WTC11 (cell line): ENCODE measurements around the gene NLRP1. TPM values are rescaled to one million over a fixed set of nuclear protein-coding genes. Genes with fewer than 3 reads are reported as not detected.

Experiments
- ATAC-seq: fragments of 200-7000 bp; cut with Tn5 transposase; 2 replicates; pipeline ENCODE4 v1.10.0; 2021; ENCODE audit warnings: mild to moderate bottlenecking, moderate library complexity
- CTCF ChIA-PET: fragments of 300-600 bp; sonication (Branson Sonifier 250); formaldehyde crosslinking; loops from one replicate; lab custom pipeline; 2021; ENCODE audit warnings: antibody characterized with exemption; lab: Charles Lee
- POLR2A ChIA-PET: fragments of 350-600 bp; sonication (Branson Sonifier 250); formaldehyde crosslinking; loops from one replicate; lab custom pipeline; 2021; ENCODE audit warnings: antibody characterized with exemption; lab: Charles Lee
- DNase-seq: peaks from one replicate; pipeline ENCODE4 v3.0.0; 2021; ENCODE audit warnings: low spot score
- H3K27ac Mint-ChIP-seq: 2 replicates; pipeline ENCODE4 v1.8.0; 2021; ENCODE audit warnings: mixed read lengths
- H3K27me3 Mint-ChIP-seq: 2 replicates; pipeline ENCODE4 v1.8.0; 2021; ENCODE audit warnings: low read depth, mild to moderate bottlenecking, moderate library complexity, mixed read lengths
- H3K36me3 Mint-ChIP-seq: 2 replicates; pipeline ENCODE4 v1.8.0; 2021; ENCODE audit warnings: mixed read lengths
- H3K4me1 Mint-ChIP-seq: 2 replicates; pipeline ENCODE4 v1.8.0; 2022; ENCODE audit warnings: mixed read lengths
- H3K4me3 Mint-ChIP-seq: 2 replicates; pipeline ENCODE4 v1.8.0; 2021; ENCODE audit warnings: mild to moderate bottlenecking, moderate library complexity, mixed read lengths
- H3K9me3 Mint-ChIP-seq: 2 replicates; pipeline ENCODE4 v1.8.0; 2021; ENCODE audit warnings: mixed read lengths
- CBFB ChIP-seq: sonication (generic); formaldehyde crosslinking; IDR thresholded peaks from 2 replicates; pipeline ENCODE4 v1.8.1; 2022; ENCODE audit warnings: mild to moderate bottlenecking, low read depth, missing genetic modification reagents
- EMX1 ChIP-seq: fragments of 250-450 bp; sonication (Bioruptor Pico); IDR thresholded peaks from 2 replicates; pipeline ENCODE4 v1.8.0; 2021; ENCODE audit warnings: mild to moderate bottlenecking
- FOXK1 ChIP-seq: sonication (generic); formaldehyde crosslinking; IDR thresholded peaks from 2 replicates; pipeline ENCODE4 v1.8.0; 2022; ENCODE audit warnings: mild to moderate bottlenecking, moderate library complexity, missing genetic modification reagents
- GTF2I ChIP-seq: fragments of 250-450 bp; sonication (Bioruptor Pico); conservative IDR thresholded peaks from 2 replicates; pipeline ENCODE4 v1.4.0; 2021; ENCODE audit warnings: mild to moderate bottlenecking
- HMGA2 ChIP-seq: fragments of 250-450 bp; sonication (Bioruptor Pico); IDR thresholded peaks from 2 replicates; pipeline ENCODE4 v1.4.0; 2021; ENCODE audit warnings: mild to moderate bottlenecking, moderate library complexity
- IRF2 ChIP-seq: sonication (generic); formaldehyde crosslinking; IDR thresholded peaks from 2 replicates; pipeline ENCODE4 v1.8.0; 2022; ENCODE audit warnings: low read depth, missing genetic modification reagents, borderline replicate concordance
- NFATC4 ChIP-seq: fragments of 250-450 bp; sonication (Bioruptor Pico); IDR thresholded peaks from 2 replicates; pipeline ENCODE4 v1.9.0; 2021; ENCODE audit warnings: mild to moderate bottlenecking
- NFE2L1 ChIP-seq: sonication (generic); formaldehyde crosslinking; IDR thresholded peaks from 2 replicates; pipeline ENCODE4 v1.8.1; 2023; ENCODE audit warnings: missing genetic modification reagents
- NR2C2 ChIP-seq: sonication (generic); formaldehyde crosslinking; IDR thresholded peaks from 2 replicates; pipeline ENCODE4 v1.8.0; 2022; ENCODE audit warnings: mild to moderate bottlenecking, missing genetic modification reagents
- PRRX2 ChIP-seq: fragments of 250-450 bp; sonication (Bioruptor Pico); IDR thresholded peaks from 2 replicates; pipeline ENCODE4 v1.8.0; 2021; ENCODE audit warnings: mild to moderate bottlenecking
- SP1 ChIP-seq: sonication (generic); formaldehyde crosslinking; conservative IDR thresholded peaks from 2 replicates; pipeline ENCODE4 v1.8.1; 2022; ENCODE audit warnings: missing genetic modification reagents
- TCF7 ChIP-seq: sonication (generic); formaldehyde crosslinking; IDR thresholded peaks from 2 replicates; pipeline ENCODE4 v1.8.0; 2022; ENCODE audit warnings: mild to moderate bottlenecking, low read depth, missing genetic modification reagents, moderate library complexity
- ZNF138 ChIP-seq: sonication (generic); formaldehyde crosslinking; conservative IDR thresholded peaks from 2 replicates; pipeline ENCODE4 v1.8.1; 2022; ENCODE audit warnings: mild to moderate bottlenecking, moderate library complexity, missing genetic modification reagents
- ZNF416 ChIP-seq: fragments of 250-450 bp; sonication (Bioruptor Pico); IDR thresholded peaks from 2 replicates; pipeline ENCODE4 v1.9.0; 2021; ENCODE audit warnings: mild to moderate bottlenecking, inconsistent platforms
- total RNA-seq: library from RNA; stranded (reverse); gene quantifications from 3 replicates; pipeline ENCODE4 v1.2.3, GENCODE V29; 2021
- TF ChIP-seq, protein P1 (sequence below): sonication (generic); formaldehyde crosslinking; IDR thresholded peaks from 2 replicates; pipeline ENCODE4 v1.8.1; 2022; ENCODE audit warnings: low read depth, mild to moderate bottlenecking, moderate library complexity, missing genetic modification reagents, borderline replicate concordance
- TF ChIP-seq, protein P2 (sequence below): sonication (generic); formaldehyde crosslinking; IDR thresholded peaks from 2 replicates; pipeline ENCODE4 v1.8.0; 2022; ENCODE audit warnings: mild to moderate bottlenecking, missing genetic modification reagents
- TF ChIP-seq, protein P3 (sequence below): sonication (generic); formaldehyde crosslinking; IDR thresholded peaks from 2 replicates; pipeline ENCODE4 v1.8.1; 2023; ENCODE audit warnings: mild to moderate bottlenecking, missing genetic modification reagents
- TF ChIP-seq, protein P4 (sequence below): fragments of 250-450 bp; sonication (Bioruptor Pico); conservative IDR thresholded peaks from 2 replicates; pipeline ENCODE4 v1.9.0; 2021; ENCODE audit warnings: mild to moderate bottlenecking
- TF ChIP-seq, protein P5 (sequence below): fragments of 250-450 bp; sonication (Bioruptor Pico); IDR thresholded peaks from 2 replicates; pipeline ENCODE4 v1.9.0; 2021; ENCODE audit warnings: mild to moderate bottlenecking, borderline replicate concordance
- TF ChIP-seq, protein P6 (sequence below): fragments of 250-450 bp; sonication (Bioruptor Pico); IDR thresholded peaks from 2 replicates; pipeline ENCODE4 v1.9.0; 2021; ENCODE audit warnings: mild to moderate bottlenecking

Gene NLRP1
- total RNA-seq, 1 experiment from 2014 or later: 17.6 TPM

DNA sequence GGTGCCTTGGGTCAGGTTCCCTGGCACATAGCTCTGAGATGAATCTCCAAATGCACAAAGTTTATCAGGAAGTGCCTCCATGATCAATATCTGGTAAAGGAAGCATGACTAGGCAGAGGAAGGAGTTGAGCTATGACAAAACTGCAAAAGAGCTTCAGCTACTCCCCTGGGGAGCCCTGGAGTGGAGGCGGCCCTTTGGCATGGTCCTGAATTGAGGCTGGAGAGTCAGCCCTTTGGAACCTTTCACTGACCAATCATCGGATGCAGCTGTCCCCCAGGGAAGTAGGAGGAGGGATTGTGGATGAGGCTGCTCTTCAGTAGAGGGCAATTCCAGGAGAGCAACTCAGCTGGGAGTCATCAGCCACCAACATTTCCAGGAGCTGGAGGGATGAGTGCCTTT is 46.1 kb upstream of the NLRP1 start:
- Mint-ChIP-seq H3K27ac (no peak overlapping the region), H3K4me3 (no peak overlapping the region), H3K9me3 (no peaks in the 10 kb centered on the region), H3K4me1 (no peaks in the 10 kb centered on the region), H3K27me3 (no peaks in the 10 kb centered on the region; the same call in 1 of the 2 replicates), H3K36me3 (no peaks in the 10 kb centered on the region)
- ATAC-seq (no peak), DNase-seq (no peak)
- CTCF ChIA-PET: no interaction called here
- POLR2A ChIA-PET: no interaction called here
- TF ChIP-seq GTF2I: no peak

DNA sequence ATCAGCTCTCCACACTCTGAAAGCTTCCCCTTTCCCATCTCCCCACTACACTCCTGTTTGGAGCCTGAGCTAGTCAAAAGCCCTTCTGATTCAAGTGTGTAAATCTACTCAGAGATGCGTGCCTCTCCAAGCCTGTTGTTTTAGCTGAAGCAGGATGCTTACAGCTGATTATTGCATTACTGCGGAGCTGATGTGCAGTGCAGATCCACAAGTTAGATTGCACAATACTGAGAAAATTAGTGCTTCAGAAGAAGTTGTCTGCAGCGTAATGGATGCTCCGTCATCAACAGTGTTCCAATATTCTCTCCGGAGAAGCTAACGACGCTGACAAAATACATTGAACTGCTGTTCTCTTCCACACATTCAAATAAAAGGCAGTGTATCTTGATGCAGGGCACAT is 44.8 kb upstream of the NLRP1 start:
- no peaks in the 10 kb centered on the region; the same call in 1 of the 2 replicates for H3K27me3 Mint-ChIP-seq
- no peak for ATAC-seq
- POLR2A ChIA-PET: interaction anchor here (0.6 kb wide), 1 partner anchor 122 kb away, joined by 3 read pairs; no protein-coding TSS in a partner anchor
- H3K4me3 Mint-ChIP-seq: no peak overlapping the region
- TF ChIP-seq, protein P1, sequence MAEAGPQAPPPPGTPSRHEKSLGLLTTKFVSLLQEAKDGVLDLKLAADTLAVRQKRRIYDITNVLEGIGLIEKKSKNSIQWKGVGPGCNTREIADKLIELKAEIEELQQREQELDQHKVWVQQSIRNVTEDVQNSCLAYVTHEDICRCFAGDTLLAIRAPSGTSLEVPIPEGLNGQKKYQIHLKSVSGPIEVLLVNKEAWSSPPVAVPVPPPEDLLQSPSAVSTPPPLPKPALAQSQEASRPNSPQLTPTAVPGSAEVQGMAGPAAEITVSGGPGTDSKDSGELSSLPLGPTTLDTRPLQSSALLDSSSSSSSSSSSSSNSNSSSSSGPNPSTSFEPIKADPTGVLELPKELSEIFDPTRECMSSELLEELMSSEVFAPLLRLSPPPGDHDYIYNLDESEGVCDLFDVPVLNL (CRISPR knock-in tag): no peak
- TF ChIP-seq TCF7 (no peak), ZNF138 (CRISPR knock-in tag) (no peak)
- H3K4me1 Mint-ChIP-seq: no peaks in the 10 kb centered on the region
- CTCF ChIA-PET: no interaction called here
- DNase-seq: no peak
- no peaks in the 10 kb centered on the region for H3K9me3 Mint-ChIP-seq
- no peak overlapping the region for H3K27ac Mint-ChIP-seq
- H3K36me3 Mint-ChIP-seq: no peaks in the 10 kb centered on the region

DNA sequence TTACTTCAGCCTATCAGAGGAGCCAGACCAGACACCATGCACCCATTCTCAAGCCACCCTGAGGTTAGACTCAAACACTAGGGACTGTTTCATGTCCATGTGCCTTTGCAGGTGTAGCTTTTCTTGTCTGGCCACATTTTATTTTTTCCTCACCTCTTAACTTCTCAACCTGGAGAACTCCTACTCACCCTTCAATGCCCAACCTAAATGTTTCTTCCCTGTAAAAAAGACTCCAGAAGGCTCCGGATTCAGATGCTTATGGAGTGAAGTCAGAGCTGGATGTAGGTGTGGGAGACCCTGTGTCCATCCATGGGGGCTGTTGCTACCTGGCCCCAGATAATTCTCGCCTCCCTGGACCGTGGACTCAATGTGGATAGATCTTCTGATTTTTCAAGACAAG is 44.0 kb upstream of the NLRP1 start:
- ATAC-seq: no peak
- Mint-ChIP-seq H3K27me3 (no peaks in the 10 kb centered on the region; the same call in 1 of the 2 replicates), H3K36me3 (no peaks in the 10 kb centered on the region), H3K4me1 (no peaks in the 10 kb centered on the region), H3K27ac (no peak overlapping the region), H3K4me3 (no peak overlapping the region), H3K9me3 (no peaks in the 10 kb centered on the region)
- no peak for DNase-seq
- no peak for TF ChIP-seq HMGA2
- TF ChIP-seq EMX1 (CRISPR knock-in tag): no peak
- TF ChIP-seq PRRX2 (CRISPR knock-in tag): no peak
- TF ChIP-seq, protein P2, sequence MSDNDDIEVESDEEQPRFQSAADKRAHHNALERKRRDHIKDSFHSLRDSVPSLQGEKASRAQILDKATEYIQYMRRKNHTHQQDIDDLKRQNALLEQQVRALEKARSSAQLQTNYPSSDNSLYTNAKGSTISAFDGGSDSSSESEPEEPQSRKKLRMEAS (CRISPR knock-in tag): no peak
- no peak for TF ChIP-seq NFE2L1
- TF ChIP-seq FOXK1: no peak
- TF ChIP-seq, protein P3, sequence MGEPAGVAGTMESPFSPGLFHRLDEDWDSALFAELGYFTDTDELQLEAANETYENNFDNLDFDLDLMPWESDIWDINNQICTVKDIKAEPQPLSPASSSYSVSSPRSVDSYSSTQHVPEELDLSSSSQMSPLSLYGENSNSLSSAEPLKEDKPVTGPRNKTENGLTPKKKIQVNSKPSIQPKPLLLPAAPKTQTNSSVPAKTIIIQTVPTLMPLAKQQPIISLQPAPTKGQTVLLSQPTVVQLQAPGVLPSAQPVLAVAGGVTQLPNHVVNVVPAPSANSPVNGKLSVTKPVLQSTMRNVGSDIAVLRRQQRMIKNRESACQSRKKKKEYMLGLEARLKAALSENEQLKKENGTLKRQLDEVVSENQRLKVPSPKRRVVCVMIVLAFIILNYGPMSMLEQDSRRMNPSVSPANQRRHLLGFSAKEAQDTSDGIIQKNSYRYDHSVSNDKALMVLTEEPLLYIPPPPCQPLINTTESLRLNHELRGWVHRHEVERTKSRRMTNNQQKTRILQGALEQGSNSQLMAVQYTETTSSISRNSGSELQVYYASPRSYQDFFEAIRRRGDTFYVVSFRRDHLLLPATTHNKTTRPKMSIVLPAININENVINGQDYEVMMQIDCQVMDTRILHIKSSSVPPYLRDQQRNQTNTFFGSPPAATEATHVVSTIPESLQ (CRISPR knock-in tag): no peak
- TF ChIP-seq NFATC4: no peak
- TF ChIP-seq SP1 (CRISPR knock-in tag): no peak
- no peak for TF ChIP-seq NR2C2 (CRISPR knock-in tag)
- CTCF ChIA-PET: no interaction called here
- POLR2A ChIA-PET: no interaction called here

DNA sequence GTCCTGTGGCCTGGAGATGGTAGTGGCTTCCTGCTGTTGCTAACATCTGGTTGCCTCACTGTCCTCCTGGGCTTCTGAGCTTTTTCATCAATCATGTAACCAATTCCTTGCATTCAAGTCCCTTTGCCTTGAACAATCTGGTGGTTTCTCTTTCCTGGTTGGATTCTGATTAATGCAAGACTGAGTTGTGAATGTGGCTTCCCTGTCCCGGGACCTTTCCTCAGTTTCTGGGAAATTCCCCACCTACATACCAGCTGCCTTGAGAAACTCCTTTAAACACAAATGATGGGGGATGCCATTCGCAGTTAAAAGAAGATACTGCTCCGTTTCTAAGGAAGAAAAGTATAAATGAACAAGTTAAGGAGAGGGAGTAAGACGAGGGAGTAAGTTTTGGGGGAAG is 39.9 kb upstream of the NLRP1 start:
- TF ChIP-seq CBFB: no peak
- TF ChIP-seq, protein P4, sequence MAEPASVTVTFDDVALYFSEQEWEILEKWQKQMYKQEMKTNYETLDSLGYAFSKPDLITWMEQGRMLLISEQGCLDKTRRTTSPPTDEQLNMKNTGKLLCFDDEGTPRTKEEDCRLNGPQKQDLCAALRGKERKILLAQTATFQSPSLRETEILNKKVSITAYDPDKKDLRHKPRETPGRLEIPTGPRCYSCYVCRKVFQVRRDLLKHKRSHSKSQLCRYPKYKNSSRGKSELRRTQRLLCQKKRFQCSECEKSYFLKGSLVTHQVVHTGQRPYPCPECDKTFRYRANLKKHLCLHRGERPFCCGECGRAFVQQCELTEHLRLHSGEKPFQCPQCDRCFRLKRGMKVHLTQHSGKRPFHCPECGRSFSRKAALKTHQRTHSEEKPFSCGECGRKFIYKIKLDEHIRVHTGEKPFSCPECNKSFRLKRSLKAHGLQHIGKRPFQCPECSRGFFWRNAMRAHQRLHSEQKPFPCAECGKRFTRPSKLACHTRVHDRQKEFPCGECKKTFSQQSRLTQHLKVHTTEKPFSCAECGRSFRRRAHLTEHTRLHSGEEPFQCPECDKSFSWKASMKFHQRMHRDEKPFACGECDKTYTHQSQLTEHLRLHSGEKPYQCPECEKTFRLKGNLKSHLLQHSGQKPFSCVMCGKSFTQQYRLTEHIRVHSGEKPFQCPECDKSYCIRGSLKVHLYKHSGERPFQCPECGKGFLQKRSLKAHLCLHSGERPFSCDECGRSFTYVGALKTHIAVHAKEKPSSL: no peak
- TF ChIP-seq ZNF416 (CRISPR knock-in tag): no peak
- TF ChIP-seq, protein P5, sequence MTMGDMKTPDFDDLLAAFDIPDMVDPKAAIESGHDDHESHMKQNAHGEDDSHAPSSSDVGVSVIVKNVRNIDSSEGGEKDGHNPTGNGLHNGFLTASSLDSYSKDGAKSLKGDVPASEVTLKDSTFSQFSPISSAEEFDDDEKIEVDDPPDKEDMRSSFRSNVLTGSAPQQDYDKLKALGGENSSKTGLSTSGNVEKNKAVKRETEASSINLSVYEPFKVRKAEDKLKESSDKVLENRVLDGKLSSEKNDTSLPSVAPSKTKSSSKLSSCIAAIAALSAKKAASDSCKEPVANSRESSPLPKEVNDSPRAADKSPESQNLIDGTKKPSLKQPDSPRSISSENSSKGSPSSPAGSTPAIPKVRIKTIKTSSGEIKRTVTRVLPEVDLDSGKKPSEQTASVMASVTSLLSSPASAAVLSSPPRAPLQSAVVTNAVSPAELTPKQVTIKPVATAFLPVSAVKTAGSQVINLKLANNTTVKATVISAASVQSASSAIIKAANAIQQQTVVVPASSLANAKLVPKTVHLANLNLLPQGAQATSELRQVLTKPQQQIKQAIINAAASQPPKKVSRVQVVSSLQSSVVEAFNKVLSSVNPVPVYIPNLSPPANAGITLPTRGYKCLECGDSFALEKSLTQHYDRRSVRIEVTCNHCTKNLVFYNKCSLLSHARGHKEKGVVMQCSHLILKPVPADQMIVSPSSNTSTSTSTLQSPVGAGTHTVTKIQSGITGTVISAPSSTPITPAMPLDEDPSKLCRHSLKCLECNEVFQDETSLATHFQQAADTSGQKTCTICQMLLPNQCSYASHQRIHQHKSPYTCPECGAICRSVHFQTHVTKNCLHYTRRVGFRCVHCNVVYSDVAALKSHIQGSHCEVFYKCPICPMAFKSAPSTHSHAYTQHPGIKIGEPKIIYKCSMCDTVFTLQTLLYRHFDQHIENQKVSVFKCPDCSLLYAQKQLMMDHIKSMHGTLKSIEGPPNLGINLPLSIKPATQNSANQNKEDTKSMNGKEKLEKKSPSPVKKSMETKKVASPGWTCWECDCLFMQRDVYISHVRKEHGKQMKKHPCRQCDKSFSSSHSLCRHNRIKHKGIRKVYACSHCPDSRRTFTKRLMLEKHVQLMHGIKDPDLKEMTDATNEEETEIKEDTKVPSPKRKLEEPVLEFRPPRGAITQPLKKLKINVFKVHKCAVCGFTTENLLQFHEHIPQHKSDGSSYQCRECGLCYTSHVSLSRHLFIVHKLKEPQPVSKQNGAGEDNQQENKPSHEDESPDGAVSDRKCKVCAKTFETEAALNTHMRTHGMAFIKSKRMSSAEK (CRISPR knock-in tag): no peak
- TF ChIP-seq, protein P6, sequence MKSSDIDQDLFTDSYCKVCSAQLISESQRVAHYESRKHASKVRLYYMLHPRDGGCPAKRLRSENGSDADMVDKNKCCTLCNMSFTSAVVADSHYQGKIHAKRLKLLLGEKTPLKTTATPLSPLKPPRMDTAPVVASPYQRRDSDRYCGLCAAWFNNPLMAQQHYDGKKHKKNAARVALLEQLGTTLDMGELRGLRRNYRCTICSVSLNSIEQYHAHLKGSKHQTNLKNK (CRISPR knock-in tag): no peak
- TF ChIP-seq IRF2 (CRISPR knock-in tag): no peak
- TF ChIP-seq, protein P1 (CRISPR knock-in tag): no peak
- TF ChIP-seq TCF7: no peak
- TF ChIP-seq, all 79 proteins: peak for 0
- POLR2A ChIA-PET: no interaction called here
- Mint-ChIP-seq H3K36me3 (no peaks in the 10 kb centered on the region), H3K27ac (no peak overlapping the region), H3K9me3 (no peaks in the 10 kb centered on the region), H3K27me3 (peaks cover 2% of the 10 kb centered on the region; the same call in 1 of the 2 replicates), H3K4me1 (no peaks in the 10 kb centered on the region), H3K4me3 (no peak overlapping the region)
- ATAC-seq: no peak
- CTCF ChIA-PET: no interaction called here
- no peak for DNase-seq
